H1 (cell line): Measurements from ENCODE around the gene EVI5. TPM values are rescaled to one million over a fixed set of nuclear protein-coding genes. Genes with fewer than 3 reads are reported as not detected.

ENCODE experiments used
- ATF3 ChIP-seq: IDR thresholded peaks from 2 replicates; pipeline ENCODE4 v1.6.1; 2011; ENCODE audit warnings: low read depth, mild to moderate bottlenecking, low read length; ENCODE audit not compliant: insufficient read depth
- BACH1 ChIP-seq: IDR thresholded peaks from 2 replicates; pipeline ENCODE4 v1.6.1; 2012; ENCODE audit warnings: low read length, improper control_type of control experiment
- CBX8 ChIP-seq: fragments of 300-800, 300-1000 bp; sonication (generic); IDR thresholded peaks from 2 replicates; pipeline ENCODE4 v1.7.1; 2016; ENCODE audit warnings: low read depth, low read length, borderline replicate concordance
- CEBPB ChIP-seq: IDR thresholded peaks from 2 replicates; pipeline ENCODE4 v1.6.1; 2012; ENCODE audit warnings: low read depth, low read length
- CHD2 ChIP-seq: IDR thresholded peaks from 2 replicates; pipeline ENCODE4 v1.6.1; 2012; ENCODE audit warnings: low read length, improper control_type of control experiment
- CREB1 ChIP-seq: IDR thresholded peaks from 2 replicates; pipeline ENCODE4 v1.6.1; 2012; ENCODE audit warnings: inconsistent platforms
- CTBP2 ChIP-seq: IDR thresholded peaks from 2 replicates; pipeline ENCODE4 v1.7.0; 2011; ENCODE audit warnings: borderline replicate concordance, mild to moderate bottlenecking, moderate library complexity, mixed read lengths, low read length; ENCODE audit not compliant: insufficient read depth, insufficient read length
- EGR1 ChIP-seq: IDR thresholded peaks from 2 replicates; pipeline ENCODE4 v1.6.1; 2011; ENCODE audit warnings: low read depth, low read length, borderline replicate concordance
- HDAC6 ChIP-seq: IDR thresholded peaks from one replicate; pipeline ENCODE4 v1.7.1; 2012; ENCODE audit warnings: low read depth, mild to moderate bottlenecking, inconsistent platforms, low read length, moderate library complexity
- JUN ChIP-seq: IDR thresholded peaks from 2 replicates; pipeline ENCODE4 v1.6.1; 2011; ENCODE audit warnings: low read depth, mild to moderate bottlenecking, improper control_type of control experiment, low read length
- KDM1A ChIP-seq: fragments of 200-600, 300-600 bp; sonication (generic); IDR thresholded peaks from 2 replicates; pipeline ENCODE4 v1.7.1; 2016; ENCODE audit warnings: mild to moderate bottlenecking, low read length, borderline replicate concordance
- KDM5A ChIP-seq: fragments of 200-600 bp; IDR thresholded peaks from 2 replicates; pipeline ENCODE4 v1.7.1; 2012; ENCODE audit warnings: mild to moderate bottlenecking, low read length, inconsistent platforms, mixed read lengths
- NRF1 ChIP-seq: IDR thresholded peaks from 2 replicates; pipeline ENCODE4 v1.6.1; 2011; ENCODE audit warnings: mild to moderate bottlenecking, low read depth, low read length, improper control_type of control experiment
- POLR2A ChIP-seq, 2 experiments: IDR thresholded peaks; 1 replicate in 1 of 2; 2 replicates in 1 of 2; pipeline ENCODE4 v1.6.1; 2011; ENCODE audit warnings: low read depth in 2 of 2, low read length in 2 of 2, mild to moderate bottlenecking in 2 of 2; ENCODE audit errors: control extremely low read depth in 1 of 2
- POLR2AphosphoS5 ChIP-seq: IDR thresholded peaks from 2 replicates; pipeline ENCODE4 v1.6.1; 2011; ENCODE audit warnings: low read depth, low read length
- POU5F1 ChIP-seq: IDR thresholded peaks from 2 replicates; pipeline ENCODE4 v1.6.1; 2011; ENCODE audit warnings: low read depth, mild to moderate bottlenecking, low read length, moderate library complexity
- RAD21 ChIP-seq, 2 experiments: IDR thresholded peaks in 1 of 2; conservative IDR thresholded peaks in 1 of 2; 2 replicates each; pipeline ENCODE4 v1.6.1; 2011; ENCODE audit warnings: low read depth in 2 of 2, low read length in 2 of 2, improper control_type of control experiment in 1 of 2, inconsistent platforms in 1 of 2, mild to moderate bottlenecking in 1 of 2, moderate library complexity in 1 of 2
- SP2 ChIP-seq: IDR thresholded peaks from 2 replicates; pipeline ENCODE4 v1.6.1; 2012; ENCODE audit warnings: mild to moderate bottlenecking, low read length, inconsistent platforms
- SP4 ChIP-seq: IDR thresholded peaks from 2 replicates; pipeline ENCODE4 v1.6.1; 2012; ENCODE audit warnings: low read length, inconsistent platforms
- SRF ChIP-seq: IDR thresholded peaks from 2 replicates; pipeline ENCODE4 v1.6.1; 2011; ENCODE audit warnings: mild to moderate bottlenecking, low read depth, low read length, moderate library complexity
- SUZ12 ChIP-seq: fragments of 200-600 bp; sonication (generic); IDR thresholded peaks from 2 replicates; pipeline ENCODE4 v1.6.1; 2012; ENCODE audit warnings: mild to moderate bottlenecking, inconsistent platforms, low read length, moderate library complexity, mixed read lengths
- TCF12 ChIP-seq: IDR thresholded peaks from 2 replicates; pipeline ENCODE4 v1.6.1; 2011; ENCODE audit warnings: low read depth, mild to moderate bottlenecking, low read length
- USF2 ChIP-seq: IDR thresholded peaks from 2 replicates; pipeline ENCODE4 v1.6.1; 2011; ENCODE audit warnings: low read length, improper control_type of control experiment
- ZNF274 ChIP-seq: IDR thresholded peaks from 2 replicates; pipeline ENCODE4 v1.7.0; 2012; ENCODE audit warnings: low read length, borderline replicate concordance; ENCODE audit errors: extremely low read depth
- polyA plus RNA-seq, 7 experiments: library from polyadenylated mRNA; depleted of rRNA in 3 of 7; stranded (reverse) in 5 of 7; unstranded in 2 of 7; fragments of >200 nt in 5 of 7; fragments of 200-250 nt in 2 of 7; gene quantifications; 1 replicate in 5 of 7; 2 replicates in 1 of 7; 4 replicates in 1 of 7; pipeline versions ENCODE4 v1.2.1 to v1.2.3, GENCODE V29; 2011 to 2013; ENCODE audit warnings: missing spikeins in 2 of 7, mixed read lengths in 2 of 7
- total RNA-seq: library from RNA; stranded (reverse); fragmentation: NEBNext Ultra II Directional; extraction: Animal tissue kit (Norgen Biotek cat#: 25700); gene quantifications from 2 replicates; pipeline ENCODE4 v1.2.1, GENCODE V29; 2021

The EVI5 gene
- total and polyA plus RNA-seq, 2 of the 8 experiments (the other 6 are each of a cell fraction or from before 2014, with no cell fraction given): 1.7 to 13.7 TPM

DNA sequence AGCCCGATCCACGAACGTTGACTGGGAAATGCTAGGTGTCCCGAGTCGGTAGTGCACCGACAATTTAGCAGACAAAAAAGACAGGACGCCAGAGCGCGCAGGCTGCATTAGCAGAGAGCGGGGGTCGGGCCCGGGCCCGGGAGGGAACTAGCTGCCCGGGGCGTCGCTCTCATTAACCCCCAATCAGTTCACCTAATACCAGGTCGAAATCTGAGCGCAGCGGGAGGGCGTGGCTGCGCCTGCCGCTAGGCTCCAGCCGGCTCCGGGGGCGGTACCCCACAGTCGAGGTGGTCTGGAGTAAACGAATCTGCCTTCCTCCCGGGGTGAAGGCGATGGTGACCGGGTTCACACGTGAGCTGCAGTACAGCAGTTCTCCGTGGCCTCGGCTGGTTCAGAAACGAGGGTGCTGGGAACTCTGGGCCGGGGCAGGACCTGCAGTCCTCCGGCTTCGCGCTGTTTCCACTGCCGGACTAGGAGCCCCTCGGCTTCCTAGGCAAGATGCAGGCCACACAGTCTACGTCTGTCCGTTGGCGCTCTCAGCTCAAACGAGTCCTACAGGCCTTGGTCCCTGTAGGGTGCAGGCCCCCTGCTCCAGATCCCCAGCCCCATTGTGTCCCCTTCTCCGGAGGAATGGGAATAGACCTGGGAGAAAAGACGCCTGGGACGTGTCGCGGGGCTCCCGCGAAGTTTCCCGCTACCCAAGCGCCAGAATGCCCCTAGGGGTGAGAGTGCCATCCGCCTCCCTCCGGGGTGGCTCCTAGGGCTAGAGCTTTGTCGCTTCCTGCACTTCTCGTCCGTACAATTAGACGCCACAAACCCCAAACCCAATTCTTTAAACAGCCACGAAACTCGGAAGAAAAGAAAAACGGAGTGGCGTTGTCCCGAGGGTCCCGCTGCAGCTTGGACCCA is 300.2 kb downstream of the EVI5 start (continued):
- TF ChIP-seq KDM1A (no peak), JUN (no peak), ATF3 (no peak), POLR2A (IDR thresholded peaks at IDR 0.05; ENCODE audit: control extremely low read depth in 1 of 2, low read depth in 2 of 2, low read length in 2 of 2) (no peak), POU5F1 (no peak), CEBPB (no peak), CBX8 (no peak), HDAC6 (no peak), SP2 (no peak), TCF12 (no peak), BACH1 (no peak), SP4 (no peak), RAD21 (IDR thresholded peaks at IDR 0.05 in 1 of 2, conservative IDR thresholded peaks at IDR 0.05 in 1 of 2; ENCODE audit: low read depth in 2 of 2, low read length in 2 of 2) (no peak), SUZ12 (peak; percentile 83), ZNF274 (no peak), SRF (no peak), USF2 (no peak), CREB1 (no peak), EGR1 (no peak), CHD2 (no peak), KDM5A (no peak), CTBP2 (no peak), NRF1 (no peak), POLR2AphosphoS5 (no peak)
